ENCODE results near the gene CDIPT.

- TF ChIP-seq CTCF (IDR thresholded peaks at IDR 0.05): no peak
- no peak for TF ChIP-seq POLR2A (IDR thresholded peaks at IDR 0.05)
Observed at GRCh38 chr16:29809031-29809747, 53.8 kb downstream of the CDIPT start.
